Neural progenitor cell (in vitro differentiated cells): ENCODE data around the gene RELT. TPM values are rescaled to one million over a fixed set of nuclear protein-coding genes. Genes with fewer than 3 reads are reported as not detected.

ENCODE experiments used
- DNase-seq: peaks from one replicate; pipeline ENCODE4 v3.0.0-alpha.2; 2016; ENCODE audit warnings: low spot score
- H2AFZ ChIP-seq: fragments of 200-600 bp; sonication (generic); replicated peaks from 2 replicates; pipeline ENCODE4 v1.6.1; 2016; ENCODE audit warnings: antibody characterized with exemption
- H3F3A ChIP-seq: fragments of 200-600 bp; sonication (generic); 2 replicates; pipeline ENCODE4 v1.6.1; 2016; ENCODE audit warnings: antibody characterized with exemption, low read depth
- H3K27ac ChIP-seq: fragments of 200-600 bp; sonication (generic); 2 replicates; pipeline ENCODE4 v1.5.1; 2016; ENCODE audit warnings: mild to moderate bottlenecking
- H3K27me3 ChIP-seq: fragments of 200-600 bp; sonication (generic); 2 replicates; pipeline ENCODE4 v1.6.1; 2016; ENCODE audit warnings: mild to moderate bottlenecking, moderate library complexity
- H3K36me3 ChIP-seq: fragments of 200-600 bp; sonication (generic); 2 replicates; pipeline ENCODE4 v1.5.1; 2016
- H3K4me1 ChIP-seq: fragments of 200-600 bp; sonication (generic); 2 replicates; pipeline ENCODE4 v1.6.1; 2016; ENCODE audit warnings: mixed run types
- H3K4me2 ChIP-seq: fragments of 200-600 bp; sonication (generic); 2 replicates; pipeline ENCODE4 v1.6.1; 2016
- H3K4me3 ChIP-seq: fragments of 200-600 bp; sonication (generic); 2 replicates; pipeline ENCODE4 v1.5.1; 2016
- H3K79me2 ChIP-seq: fragments of 200-600 bp; sonication (generic); 2 replicates; pipeline ENCODE4 v1.6.1; 2016; ENCODE audit warnings: low read depth
- H3K9ac ChIP-seq: fragments of 200-600 bp; sonication (generic); 2 replicates; pipeline ENCODE4 v1.6.1; 2016
- H3K9me3 ChIP-seq: fragments of 200-600 bp; sonication (generic); 2 replicates; pipeline ENCODE4 v1.5.1; 2016; ENCODE audit warnings: low read depth
- H4K20me1 ChIP-seq: fragments of 200-600 bp; sonication (generic); 2 replicates; pipeline ENCODE4 v1.6.1; 2016; ENCODE audit warnings: low read depth
- H3K27ac Mint-ChIP-seq: 3 replicates; pipeline ENCODE4 v1.8.0; 2021; ENCODE audit warnings: mixed read lengths
- H3K27me3 Mint-ChIP-seq: 2 replicates; pipeline ENCODE4 v1.8.0; 2022; ENCODE audit warnings: low read depth, mild to moderate bottlenecking, inconsistent platforms, moderate library complexity, mixed read lengths; ENCODE audit not compliant: insufficient read depth
- H3K36me3 Mint-ChIP-seq: 3 replicates; pipeline ENCODE4 v1.8.0; 2021; ENCODE audit warnings: mixed read lengths
- H3K4me1 Mint-ChIP-seq: 3 replicates; pipeline ENCODE4 v1.8.0; 2021; ENCODE audit warnings: mixed read lengths
- H3K4me3 Mint-ChIP-seq: 3 replicates; pipeline ENCODE4 v1.8.0; 2021; ENCODE audit warnings: mild to moderate bottlenecking, moderate library complexity, mixed read lengths
- H3K9me3 Mint-ChIP-seq: 3 replicates; pipeline ENCODE4 v1.8.0; 2020; ENCODE audit warnings: mixed read lengths
- CTCF ChIP-seq: fragments of 200-600 bp; sonication (generic); IDR thresholded peaks from 2 replicates; pipeline ENCODE4 v1.5.1; 2017; ENCODE audit warnings: antibody characterized with exemption, mild to moderate bottlenecking
- EZH2 ChIP-seq: fragments of 200-600 bp; sonication (generic); IDR thresholded peaks from 2 replicates; pipeline ENCODE4 v1.6.1; 2017; ENCODE audit warnings: antibody characterized with exemption, mild to moderate bottlenecking, moderate library complexity
- EZH2phosphoT487 ChIP-seq: fragments of 200-600 bp; sonication (generic); IDR thresholded peaks from 2 replicates; pipeline ENCODE4 v1.6.1; 2017; ENCODE audit warnings: antibody characterized with exemption
- total RNA-seq: library from RNA; depleted of rRNA; stranded (reverse); fragments of >200 nt; gene quantifications from 2 replicates; pipeline ENCODE4 v1.2.3, GENCODE V29; 2015; ENCODE audit warnings: low replicate concordance

The RELT gene
- total RNA-seq, 1 donor from 2014 or later, result 5.4 TPM

- Mint-ChIP-seq H3K4me1 (peaks cover 21% of the 10 kb centered on the region), H3K9me3 (no peaks in the 10 kb centered on the region), H3K4me3 (no peak overlapping the region), H3K27ac (peak overlapping the region; percentile 9), H3K27me3 (peaks cover 3% of the 10 kb centered on the region), H3K36me3 (peaks cover 38% of the 10 kb centered on the region)
- TF ChIP-seq EZH2phosphoT487 (no peak), CTCF (no peak), EZH2 (no peak)
- H3K36me3 ChIP-seq, result no peaks in the 10 kb centered on the region
- no peaks in the 10 kb centered on the region for H3K9me3 ChIP-seq
- no peak overlapping the region for H3K9ac ChIP-seq
- H3K27ac ChIP-seq, result no peak overlapping the region
- H2AFZ ChIP-seq, result no peak overlapping the region
- H3K4me2 ChIP-seq, result no peak overlapping the region
- no peaks in the 10 kb centered on the region for H3F3A ChIP-seq
- H3K27me3 ChIP-seq, result no peaks in the 10 kb centered on the region
- no peaks in the 10 kb centered on the region for H3K79me2 ChIP-seq
- H4K20me1 ChIP-seq, result no peaks in the 10 kb centered on the region
- no peak for DNase-seq
- H3K4me1 ChIP-seq, result peaks cover 4% of the 10 kb centered on the region
- no peak overlapping the region for H3K4me3 ChIP-seq
Measured at GRCh38 chr11:73412308-73412707, 36.1 kb downstream of the RELT start.

DNA sequence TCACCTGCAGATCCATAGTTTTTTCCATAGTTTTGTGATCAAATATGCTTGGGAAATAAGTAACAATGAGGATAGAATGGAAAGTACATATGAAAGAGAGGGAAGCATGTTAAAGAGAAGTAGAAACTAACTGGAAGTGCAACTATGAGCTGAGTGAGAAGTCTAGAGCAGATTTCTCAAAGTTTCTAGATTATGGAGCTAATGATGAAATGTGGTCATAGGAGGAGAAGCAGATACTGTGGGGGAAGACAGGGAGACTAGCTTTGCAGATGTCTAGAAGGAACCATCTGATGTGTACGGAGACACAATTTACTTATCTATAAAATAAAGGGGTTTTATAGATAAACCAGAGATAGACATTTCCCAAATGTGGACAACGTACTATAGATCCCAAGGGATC is 37.1 kb downstream of the RELT start:
- H3K27me3 Mint-ChIP-seq, result no peaks in the 10 kb centered on the region
- Histone ChIP-seq H3K27ac (no peak overlapping the region), H3K4me3 (no peak overlapping the region), H4K20me1 (no peaks in the 10 kb centered on the region), H3K9ac (no peak overlapping the region), H3K4me2 (no peak overlapping the region), H3K4me1 (peaks cover 4% of the 10 kb centered on the region), H3K27me3 (no peaks in the 10 kb centered on the region), H2AFZ (no peak overlapping the region), H3K36me3 (no peaks in the 10 kb centered on the region), H3K9me3 (no peaks in the 10 kb centered on the region), H3F3A (no peaks in the 10 kb centered on the region), H3K79me2 (no peaks in the 10 kb centered on the region)
- H3K27ac Mint-ChIP-seq, result peak overlapping the region; percentile 9
- peaks cover 21% of the 10 kb centered on the region for H3K4me1 Mint-ChIP-seq
- H3K36me3 Mint-ChIP-seq, result peaks cover 38% of the 10 kb centered on the region
- no peak for DNase-seq
- no peaks in the 10 kb centered on the region for H3K9me3 Mint-ChIP-seq
- no peak overlapping the region for H3K4me3 Mint-ChIP-seq
- no peak for TF ChIP-seq CTCF

- Histone ChIP-seq H3K9me3 (no peaks in the 10 kb centered on the region), H3K4me2 (no peak overlapping the region), H2AFZ (no peak overlapping the region), H3K27ac (no peak overlapping the region), H3K4me1 (peaks cover 4% of the 10 kb centered on the region), H3F3A (no peaks in the 10 kb centered on the region), H3K79me2 (no peaks in the 10 kb centered on the region), H4K20me1 (no peaks in the 10 kb centered on the region), H3K36me3 (no peaks in the 10 kb centered on the region), H3K27me3 (no peaks in the 10 kb centered on the region), H3K9ac (no peak overlapping the region), H3K4me3 (no peak overlapping the region)
- Mint-ChIP-seq H3K4me1 (peaks cover 21% of the 10 kb centered on the region), H3K4me3 (no peak overlapping the region), H3K27ac (no peak overlapping the region), H3K36me3 (peaks cover 34% of the 10 kb centered on the region), H3K9me3 (no peaks in the 10 kb centered on the region), H3K27me3 (no peaks in the 10 kb centered on the region)
- DNase-seq, result no peak
- TF ChIP-seq EZH2phosphoT487, result no peak
- TF ChIP-seq EZH2, result no peak
- TF ChIP-seq CTCF, result no peak
Measured at GRCh38 chr11:73414977-73415651, 38.9 kb downstream of the RELT start.
